GM12891 (cell line): Measurements from ENCODE around the gene OLFML2A.

Experiments used
- DNase-seq: peaks from one replicate; pipeline ENCODE4 v3.0.0; 2011; ENCODE audit warnings: low spot score; ENCODE audit not compliant: insufficient read length
- FAIRE-seq: peaks from 2 replicates; lab custom pipeline; 2011; peaks lifted over from hg19 to GRCh38; lab: Jason Lieb, UNC
- PAX5 ChIP-seq: IDR thresholded peaks from 2 replicates; pipeline ENCODE4 v1.6.1; 2011; ENCODE audit warnings: low read length, moderate library complexity, mild to moderate bottlenecking; ENCODE audit not compliant: insufficient read depth, severe bottlenecking
- POLR2A ChIP-seq: IDR thresholded peaks from 2 replicates; pipeline ENCODE4 v1.6.1; 2011; ENCODE audit warnings: low read depth, low read length, control low read depth
- POLR2AphosphoS5 ChIP-seq: IDR thresholded peaks from 2 replicates; pipeline ENCODE4 v1.6.1; 2011; ENCODE audit warnings: low read depth, low read length, control low read depth
- POU2F2 ChIP-seq: IDR thresholded peaks from 2 replicates; pipeline ENCODE4 v1.6.1; 2011; ENCODE audit warnings: low read depth, mild to moderate bottlenecking, control low read depth, low read length, moderate library complexity
- SPI1 ChIP-seq: IDR thresholded peaks from 2 replicates; pipeline ENCODE4 v1.6.1; 2011; ENCODE audit warnings: low read depth, low read length, control low read depth
- TAF1 ChIP-seq: IDR thresholded peaks from 2 replicates; pipeline ENCODE4 v1.6.1; 2011; ENCODE audit warnings: low read depth, low read length, control low read depth

Gene OLFML2A

DNA sequence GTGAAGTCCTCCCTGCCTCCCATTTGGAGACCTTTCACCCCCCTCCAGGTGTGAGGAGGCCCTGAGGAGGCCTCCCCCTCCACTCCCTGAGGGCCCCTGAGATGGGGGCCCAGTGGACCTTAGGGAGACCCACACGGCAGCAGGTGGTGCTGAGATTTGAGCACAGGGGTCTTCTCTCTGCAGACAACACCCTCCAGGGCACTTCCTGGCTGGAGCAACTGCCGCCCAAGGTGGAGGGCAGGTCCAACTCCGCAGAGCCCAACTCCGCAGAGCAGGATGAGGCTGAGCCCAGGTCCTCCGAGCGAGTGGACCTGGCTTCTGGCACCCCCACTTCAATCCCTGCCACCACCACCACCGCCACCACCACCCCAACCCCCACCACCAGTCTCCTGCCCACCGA lies 27.0 kb downstream of the OLFML2A start:
- FAIRE-seq (no peak), DNase-seq (no peak)
- TF ChIP-seq POLR2AphosphoS5 (no peak), POLR2A (no peak), POU2F2 (no peak), SPI1 (no peak), PAX5 (no peak), TAF1 (no peak)

DNA sequence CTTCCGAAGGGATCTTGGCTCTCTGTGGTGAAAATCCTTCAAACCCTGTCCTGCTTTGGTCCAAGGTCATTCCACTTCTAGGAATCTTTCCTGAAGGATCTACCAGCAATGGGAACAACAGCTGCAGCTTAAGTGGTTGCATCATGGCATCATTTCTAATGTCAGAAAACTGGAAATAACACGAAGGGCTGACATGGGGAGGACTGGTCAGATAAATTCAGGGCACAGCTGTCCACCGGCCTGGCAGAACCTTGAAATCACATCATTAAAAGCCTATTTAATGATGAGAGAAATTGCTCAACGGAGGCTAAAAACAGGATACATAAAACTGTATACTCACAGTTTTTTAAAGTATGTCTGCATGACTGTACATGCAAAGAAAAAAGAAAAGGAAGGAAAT lies 28.3 kb downstream of the OLFML2A start:
- DNase-seq (no peak), FAIRE-seq (peak; percentile 61)
- TF ChIP-seq POU2F2 (no peak), PAX5 (no peak), TAF1 (no peak), POLR2A (no peak), SPI1 (no peak), POLR2AphosphoS5 (no peak)

DNA sequence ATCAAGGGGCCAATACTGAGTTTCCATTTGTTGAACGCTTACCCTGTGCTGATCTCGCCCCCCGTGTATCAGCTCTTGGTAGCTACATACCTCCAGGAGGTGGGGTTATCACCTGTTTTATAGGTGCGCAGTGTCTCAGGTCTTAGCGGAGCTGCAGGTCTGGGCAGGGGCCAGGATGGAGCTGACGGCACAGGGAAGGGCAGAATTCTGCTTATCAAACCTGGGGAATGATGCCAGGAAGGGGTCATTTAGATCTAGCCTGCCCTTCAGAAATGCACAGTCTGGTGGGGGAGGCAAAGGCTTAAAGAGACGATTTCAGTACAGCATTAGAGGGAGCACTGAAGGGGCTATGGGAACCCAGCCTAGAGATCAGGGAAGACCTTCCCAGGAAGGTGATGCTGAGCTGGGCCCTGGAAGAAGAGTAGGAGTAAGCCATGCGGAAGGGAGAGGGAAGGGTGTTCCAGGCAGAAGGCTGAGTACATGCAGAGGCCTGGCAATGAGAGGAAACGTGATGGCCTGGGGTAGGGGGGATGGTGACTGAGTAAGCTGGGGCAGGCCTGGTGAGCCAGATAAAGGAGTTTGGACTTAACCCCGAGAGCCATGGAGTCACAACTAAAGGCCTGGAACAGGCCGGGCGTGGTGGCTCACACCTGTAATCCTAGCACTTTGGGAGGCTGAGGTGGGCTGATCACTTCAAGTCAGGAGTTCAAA lies 31.5 kb downstream of the OLFML2A start:
- TF ChIP-seq POU2F2 (no peak), SPI1 (no peak), PAX5 (no peak), POLR2AphosphoS5 (no peak), POLR2A (no peak), TAF1 (no peak)
- FAIRE-seq (no peak), DNase-seq (no peak)

GRCh38 chr9:124809211-124809610 lies 32.3 kb downstream of the OLFML2A start:
- TF ChIP-seq TAF1 (no peak), PAX5 (no peak)
- FAIRE-seq (no peak), DNase-seq (no peak)

- DNase-seq (no peak), FAIRE-seq (no peak)
- no peak for TF ChIP-seq TAF1
- no peak for TF ChIP-seq POLR2A
- no peak for TF ChIP-seq PAX5
- no peak for TF ChIP-seq SPI1
- no peak for TF ChIP-seq POLR2AphosphoS5
- TF ChIP-seq POU2F2, result no peak
Observed at GRCh38 chr9:124809741-124810500, 33.0 kb downstream of the OLFML2A start.

DNA sequence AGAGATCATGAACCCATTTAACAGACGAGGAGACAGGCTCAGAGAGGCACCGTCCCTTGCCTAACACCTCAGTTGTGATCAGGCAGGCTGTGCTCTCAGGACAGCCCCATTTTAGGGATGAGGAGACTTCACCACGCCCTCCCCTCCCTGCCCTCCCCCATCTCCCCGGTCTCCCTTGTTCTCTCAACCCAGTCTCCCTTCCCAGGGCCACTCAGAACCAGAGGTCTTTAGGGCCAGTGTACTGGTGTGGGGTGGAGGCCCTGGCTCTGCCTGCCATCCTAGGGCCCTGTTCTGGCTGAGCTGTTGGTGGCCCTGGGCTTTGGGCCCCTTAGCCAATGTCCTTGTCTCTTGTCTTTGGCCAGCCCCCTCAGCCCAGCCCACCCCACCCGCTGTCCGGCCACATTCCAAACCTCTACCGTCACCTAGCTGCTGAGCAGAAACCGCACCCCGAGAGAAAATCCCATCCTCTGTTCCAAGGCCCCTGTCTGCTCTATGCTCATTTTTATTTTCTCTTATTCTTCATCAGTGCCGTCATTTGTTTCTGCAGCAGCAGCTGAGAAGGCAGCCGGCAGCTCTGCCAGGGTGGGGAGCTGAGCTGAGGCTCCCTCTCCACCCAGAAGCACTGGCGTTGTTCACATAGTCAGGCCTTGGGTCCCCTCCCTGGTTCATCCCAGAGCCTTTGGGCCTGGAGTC lies 33.9 kb downstream of the OLFML2A start:
- DNase-seq (no peak), FAIRE-seq (no peak)
- TF ChIP-seq SPI1 (no peak), TAF1 (no peak), POU2F2 (no peak), PAX5 (no peak), POLR2AphosphoS5 (no peak), POLR2A (no peak)

DNA sequence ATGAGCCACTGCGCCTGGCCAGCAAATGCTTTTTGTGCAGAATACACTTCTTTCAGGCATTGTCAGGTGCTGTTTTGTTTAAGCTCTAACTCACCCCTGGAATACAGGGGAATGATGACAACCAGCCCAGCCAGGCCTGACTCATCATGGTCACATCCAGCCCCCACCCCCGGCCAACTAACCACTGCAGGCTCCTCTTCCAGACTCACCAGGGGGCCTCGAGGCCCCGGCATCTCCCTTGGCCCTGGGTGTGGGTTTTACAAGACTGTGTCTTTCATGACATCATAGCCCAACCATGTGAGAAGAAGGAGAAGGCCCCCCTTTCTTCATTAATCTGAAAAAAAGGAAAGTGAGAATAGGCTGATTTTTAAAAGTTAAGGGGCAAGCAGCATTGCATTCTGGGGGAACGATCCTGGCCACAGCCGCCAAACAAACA lies 35.5 kb downstream of the OLFML2A start:
- DNase-seq, result no peak
- FAIRE-seq, result no peak
- TF ChIP-seq POLR2A (no peak), POU2F2 (no peak), SPI1 (no peak), PAX5 (no peak), POLR2AphosphoS5 (no peak), TAF1 (no peak)

GRCh38 chr9:124813041-124813440 lies 36.1 kb downstream of the OLFML2A start:
- FAIRE-seq (no peak), DNase-seq (no peak)
- no peak for TF ChIP-seq POLR2AphosphoS5
- TF ChIP-seq POLR2A, result no peak
- no peak for TF ChIP-seq POU2F2
- TF ChIP-seq TAF1, result no peak
- TF ChIP-seq PAX5, result no peak
- TF ChIP-seq SPI1, result no peak

DNA sequence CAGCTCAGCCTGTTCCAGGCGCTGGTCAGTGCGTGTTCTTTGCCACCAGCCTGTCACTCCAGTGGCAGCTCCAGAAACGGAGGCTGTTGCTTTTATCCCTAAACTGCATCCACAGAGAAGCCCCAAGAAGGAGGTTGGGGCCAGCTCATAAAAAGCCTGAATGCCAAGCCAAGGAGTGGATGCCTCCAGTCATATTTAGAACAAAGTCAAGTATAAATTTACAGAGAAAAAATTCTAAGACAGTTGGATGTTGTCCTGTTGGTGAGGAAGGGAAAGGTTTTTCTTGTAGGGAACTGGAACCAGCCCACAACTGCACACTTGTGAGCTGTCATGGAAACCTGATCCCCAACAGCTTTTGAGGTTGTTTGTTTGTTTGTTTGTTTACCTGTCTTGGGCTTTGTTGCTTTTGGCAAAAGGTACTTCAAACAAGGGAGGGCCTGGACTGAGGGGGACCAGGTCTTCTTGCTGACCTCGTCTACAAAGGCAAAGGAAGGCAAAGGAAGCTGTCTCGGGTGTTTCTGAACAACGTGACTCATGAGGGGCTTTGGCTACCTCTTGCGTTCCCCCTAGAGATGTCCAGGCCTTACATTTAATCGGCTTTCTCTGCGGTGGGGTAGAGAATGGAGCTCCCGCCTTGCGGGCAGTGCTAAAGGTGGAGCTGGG lies 36.7 kb downstream of the OLFML2A start:
- FAIRE-seq (no peak), DNase-seq (no peak)
- no peak for TF ChIP-seq PAX5
- 0 out of 2 replicates have a peak, but pooled peaks have one; percentile 16 for TF ChIP-seq SPI1
